Stimulated activated CD8-positive, alpha-beta memory T cell treated with anti-CD3 and anti-CD28 coated beads, Interleukin-12 subunit alpha, Interleukin-12 subunit beta, amount 100 ng/mL, for 1 hour (primary cell): ENCODE results near the gene PRIM1.
A peak's percentile ranks its signal among the peaks of the same experiment; 100 is the strongest.
"Not testable (repeated sequence)": the region's sequence is repeated elsewhere in the genome, so short reads cannot be mapped to it uniquely, and the experiment has no call there.

Source experiments
- DNase-seq: peaks from one replicate; pipeline ENCODE4 v3.0.0-alpha.2; 2020; ENCODE audit warnings: low read depth

PRIM1 gene

GRCh38 chr12:56716933-56717880 is 34.9 kb downstream of the PRIM1 start:
- DNase-seq, result no peak

- no peak for DNase-seq
Measured at GRCh38 chr12:56716458-56716857, 35.7 kb downstream of the PRIM1 start.

- DNase-seq, result no peak
Measured at GRCh38 chr12:56715798-56716197, 36.3 kb downstream of the PRIM1 start.

DNA sequence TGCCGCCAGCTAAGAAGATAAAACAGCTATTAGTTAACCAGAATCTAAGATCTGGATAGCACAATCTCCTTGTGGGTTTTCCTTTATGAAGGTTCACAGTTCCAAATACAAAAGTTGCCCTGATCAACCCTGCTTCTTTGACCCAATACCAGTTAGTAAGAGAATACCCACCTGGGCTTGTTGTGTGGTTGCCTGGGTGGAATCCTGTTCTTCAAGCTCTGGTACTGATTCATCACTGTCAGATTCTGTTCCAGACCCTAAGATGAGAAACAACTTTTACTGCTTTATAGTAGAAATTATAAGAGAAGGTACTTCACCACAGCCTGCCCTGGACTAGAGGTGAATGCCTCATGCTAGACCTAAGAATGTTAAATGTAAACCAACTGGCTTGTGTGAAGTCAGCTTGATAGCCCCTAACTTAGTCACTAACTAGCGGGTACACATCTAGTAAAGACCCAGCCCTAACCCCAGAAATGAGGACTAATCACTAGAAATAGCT is 37.6 kb downstream of the PRIM1 start:
- no peak for DNase-seq

GRCh38 chr12:56713345-56713744 is 38.8 kb downstream of the PRIM1 start:
- no peak for DNase-seq

GRCh38 chr12:56709759-56710376 is 42.3 kb downstream of the PRIM1 start:
- no peak for DNase-seq

GRCh38 chr12:56704522-56704921 is 47.6 kb downstream of the PRIM1 start:
- not testable (repeated sequence) for DNase-seq

GRCh38 chr12:56699020-56699661 is 53.0 kb downstream of the PRIM1 start:
- DNase-seq, result no peak

- DNase-seq, result no peak
Measured at GRCh38 chr12:56695327-56696101, 56.6 kb downstream of the PRIM1 start.

DNA sequence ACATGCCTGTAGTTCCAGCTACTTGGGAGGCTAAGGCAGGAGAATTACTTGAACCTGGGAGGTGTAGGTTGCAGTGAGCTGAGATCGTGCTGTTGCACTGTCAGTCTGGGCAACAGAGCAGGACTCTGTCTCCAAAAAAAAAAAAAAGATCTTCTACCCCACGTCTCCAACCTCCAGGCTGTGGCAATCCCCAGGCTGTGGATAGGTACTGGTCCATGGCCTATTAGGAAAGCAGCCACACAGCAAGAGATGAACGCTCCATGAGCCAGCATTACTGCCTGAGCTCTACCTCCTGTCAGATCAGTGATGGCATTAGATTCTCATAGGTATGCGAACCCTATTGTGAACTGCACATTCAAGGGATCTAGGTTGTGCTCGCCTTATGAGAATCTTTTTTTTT is 58.0 kb downstream of the PRIM1 start:
- DNase-seq, result no peak

DNA sequence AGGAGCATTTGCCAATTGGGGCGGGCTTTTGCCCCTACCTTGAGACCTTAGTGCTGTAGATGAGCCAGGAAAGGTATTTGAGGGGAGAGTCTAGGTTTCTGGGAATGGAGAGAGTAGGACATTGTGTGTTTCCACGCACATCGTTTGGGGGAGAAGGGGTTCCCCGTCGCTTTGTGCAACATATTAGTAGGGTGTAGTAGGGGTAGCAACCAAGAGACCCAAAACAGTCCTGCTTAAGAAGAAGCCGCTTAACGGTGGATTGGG is 63.3 kb downstream of the PRIM1 start:
- DNase-seq, result no peak

DNA sequence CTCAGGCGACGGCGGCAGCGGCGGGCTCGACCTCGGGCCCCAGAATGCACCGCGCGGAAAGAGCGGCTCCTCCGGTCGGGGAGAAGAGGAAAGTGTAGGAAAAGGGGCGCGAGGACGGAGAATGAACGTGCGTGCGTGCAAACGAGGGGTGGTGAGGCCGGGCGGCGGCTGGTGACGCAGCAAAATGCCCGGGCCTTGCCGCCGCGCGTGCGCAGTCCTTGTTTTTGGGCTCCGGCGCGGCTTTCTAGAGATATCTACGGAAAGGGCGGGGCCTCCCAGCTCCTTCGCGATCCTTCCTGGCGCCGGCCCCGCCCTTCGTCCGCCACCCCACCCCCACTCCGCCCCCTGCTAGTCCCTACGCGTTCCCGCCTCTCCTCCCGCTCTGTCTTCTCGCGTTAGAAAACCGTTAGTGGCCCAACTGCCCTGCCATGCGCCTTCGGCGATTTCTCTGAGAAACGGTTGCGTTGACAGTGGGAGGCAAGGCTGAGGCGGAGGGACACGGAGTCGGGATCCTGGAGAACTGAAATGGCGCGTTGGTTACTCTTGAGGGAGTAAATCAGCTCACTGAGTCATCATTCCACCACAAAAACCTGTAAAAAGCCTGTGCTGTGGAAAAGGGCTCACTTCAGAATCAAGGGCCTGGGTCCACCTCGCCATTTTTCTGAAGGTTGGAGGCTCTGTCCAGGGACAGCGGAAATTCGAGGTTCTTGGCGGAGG is 63.8 kb downstream of the PRIM1 start, which contains the start of gene PTGES3:
Gene PTGES3, minus strand, starts transcription at position 156 of the 717 bp plus-strand sequence. CDS start 285 bp downstream, outside the sequence.
- DNase-seq, result peak; percentile 95

GRCh38 chr12:56687223-56688128 is 64.6 kb downstream of the PRIM1 start:
- peak; percentile 25 for DNase-seq

- no peak for DNase-seq
Measured at GRCh38 chr12:56684745-56685359, 67.3 kb downstream of the PRIM1 start.

DNA sequence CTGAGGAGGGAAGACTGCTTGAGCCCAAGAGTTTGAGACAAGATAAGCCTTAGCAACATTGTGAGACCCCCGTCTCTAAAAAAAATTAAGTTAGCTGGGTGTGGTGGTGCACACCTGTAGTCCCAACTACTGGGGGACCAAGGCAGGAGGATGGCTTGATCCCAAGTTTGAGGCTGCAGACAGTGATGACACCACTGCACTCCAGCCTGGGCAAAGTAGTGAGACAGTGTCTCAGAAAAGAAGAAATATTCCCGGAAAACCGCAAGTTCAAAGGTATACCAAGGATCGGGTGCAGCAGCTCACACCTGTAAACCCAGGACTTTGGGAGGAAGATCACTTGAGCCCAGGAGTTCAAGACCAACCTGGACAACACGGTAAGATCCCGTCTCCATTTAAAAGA is 69.8 kb downstream of the PRIM1 start:
- no peak for DNase-seq
